ENCODE results near the gene FOXP1. TPM values are rescaled to one million over a fixed set of nuclear protein-coding genes. Genes with fewer than 3 reads are reported as not detected.

The FOXP1 gene
- total RNA-seq, 1 experiment from 2014 or later = 22.1 TPM

DNA sequence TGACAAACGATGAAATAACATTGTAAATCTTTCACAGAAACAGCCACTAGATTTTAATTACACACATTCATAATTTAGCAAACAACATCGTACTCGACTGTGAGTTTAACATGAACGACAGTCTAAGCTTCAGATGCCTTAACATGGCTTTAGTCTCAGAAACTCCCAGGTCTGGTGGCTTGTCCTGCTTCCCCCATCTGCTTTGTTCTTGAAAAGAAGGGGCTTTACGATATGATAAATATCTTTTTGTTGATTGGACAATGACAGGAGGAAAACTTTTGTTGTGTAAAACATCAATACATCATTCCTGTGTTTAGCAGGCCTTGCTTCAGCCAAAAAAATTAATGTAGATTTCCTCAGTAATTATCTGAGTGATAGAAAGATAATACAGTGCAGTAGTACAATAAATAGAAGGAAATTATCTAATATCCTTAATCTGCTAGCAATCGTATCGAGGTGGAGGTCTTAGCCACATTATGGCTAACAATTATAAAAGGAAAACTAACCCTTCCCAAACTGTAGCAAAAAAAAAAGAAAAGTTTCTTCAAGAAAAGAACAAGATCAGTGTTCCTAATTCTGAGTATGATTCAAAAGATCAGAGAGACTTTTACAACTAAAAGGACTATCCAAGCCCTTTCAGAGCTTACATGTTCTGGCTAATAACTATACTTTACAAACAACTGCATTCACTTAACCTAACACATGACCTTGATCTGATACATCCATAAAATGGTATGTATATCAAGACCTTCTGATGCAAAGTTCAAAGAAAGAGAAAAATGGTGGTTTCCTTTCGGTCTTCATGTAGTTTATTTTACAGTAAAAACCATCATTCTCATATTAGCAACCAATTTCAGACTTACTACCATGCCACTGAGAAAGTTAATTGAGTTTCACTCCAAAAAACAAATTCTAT, 535.7 kb downstream of the FOXP1 start:
- peaks cover 48% of the 10 kb centered on the region for H3K4me1 ChIP-seq (replicated peaks)
- H3K36me3 ChIP-seq = peaks cover 42% of the 10 kb centered on the region
- H3K27ac ChIP-seq = peak overlapping the region; percentile 80

DNA sequence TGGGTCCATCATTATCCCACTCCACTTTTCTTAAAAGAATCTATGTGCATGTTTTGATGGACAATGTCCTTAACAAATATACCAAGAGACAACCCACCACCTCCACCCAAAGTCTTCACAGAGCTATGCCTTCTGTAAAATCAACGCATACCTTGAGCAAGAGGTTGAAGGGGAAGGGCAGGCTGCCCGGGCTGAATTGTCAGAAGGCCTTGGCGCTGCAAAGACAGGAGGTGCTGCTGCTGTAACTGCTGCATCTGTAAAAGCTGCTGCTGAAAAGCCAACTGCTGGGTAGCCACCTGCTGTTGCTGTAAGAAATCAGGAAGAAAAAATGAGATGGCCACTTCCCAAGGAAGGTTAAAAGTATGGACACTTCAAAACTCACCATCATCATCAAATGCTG, 536.7 kb downstream of the FOXP1 start:
- Histone ChIP-seq H3K36me3 (peaks cover 43% of the 10 kb centered on the region), H3K4me1 (replicated peaks) (peaks cover 37% of the 10 kb centered on the region), H3K9me3 (replicated peaks) (no peaks in the 10 kb centered on the region), H3K27me3 (replicated peaks) (no peaks in the 10 kb centered on the region), H3K4me3 (no peak overlapping the region), H3K27ac (no peak overlapping the region)
- DNase-seq (ENCODE audit: low read depth in 1 of 2, low spot score in 2 of 2) = no peak

More for the DNA sequence above, 535.7 kb downstream of the FOXP1 start:
- H3K9me3 ChIP-seq (replicated peaks) = no peaks in the 10 kb centered on the region
- H3K4me3 ChIP-seq = no peak overlapping the region
- DNase-seq (ENCODE audit: low read depth in 1 of 2, low spot score in 2 of 2) = no peak
- no peaks in the 10 kb centered on the region for H3K27me3 ChIP-seq (replicated peaks)

DNA sequence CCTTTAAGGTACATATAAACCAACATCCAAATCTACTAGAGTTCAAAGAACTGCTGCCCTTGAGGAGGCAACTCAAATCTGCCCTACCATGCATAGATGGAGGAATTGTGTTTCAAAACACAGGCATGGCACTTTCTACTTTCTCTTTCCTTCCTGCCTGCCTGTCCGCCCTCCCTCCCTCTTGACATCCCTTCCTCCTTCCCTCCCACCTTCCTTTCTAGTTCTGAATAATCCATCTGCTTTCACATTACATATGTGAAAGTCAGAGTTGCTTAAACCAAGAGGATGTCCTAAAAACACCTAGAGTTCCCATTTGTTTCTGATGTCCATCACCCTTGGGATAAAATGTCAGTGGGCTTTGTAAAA, 537.6 kb downstream of the FOXP1 start:
- H3K4me1 ChIP-seq (replicated peaks) = peaks cover 28% of the 10 kb centered on the region
- H3K27ac ChIP-seq = no peak overlapping the region
- H3K9me3 ChIP-seq (replicated peaks) = no peaks in the 10 kb centered on the region
- no peak for DNase-seq (ENCODE audit: low read depth in 1 of 2, low spot score in 2 of 2)
- H3K36me3 ChIP-seq = peaks cover 39% of the 10 kb centered on the region
- H3K27me3 ChIP-seq (replicated peaks) = no peaks in the 10 kb centered on the region
- no peak overlapping the region for H3K4me3 ChIP-seq

DNA sequence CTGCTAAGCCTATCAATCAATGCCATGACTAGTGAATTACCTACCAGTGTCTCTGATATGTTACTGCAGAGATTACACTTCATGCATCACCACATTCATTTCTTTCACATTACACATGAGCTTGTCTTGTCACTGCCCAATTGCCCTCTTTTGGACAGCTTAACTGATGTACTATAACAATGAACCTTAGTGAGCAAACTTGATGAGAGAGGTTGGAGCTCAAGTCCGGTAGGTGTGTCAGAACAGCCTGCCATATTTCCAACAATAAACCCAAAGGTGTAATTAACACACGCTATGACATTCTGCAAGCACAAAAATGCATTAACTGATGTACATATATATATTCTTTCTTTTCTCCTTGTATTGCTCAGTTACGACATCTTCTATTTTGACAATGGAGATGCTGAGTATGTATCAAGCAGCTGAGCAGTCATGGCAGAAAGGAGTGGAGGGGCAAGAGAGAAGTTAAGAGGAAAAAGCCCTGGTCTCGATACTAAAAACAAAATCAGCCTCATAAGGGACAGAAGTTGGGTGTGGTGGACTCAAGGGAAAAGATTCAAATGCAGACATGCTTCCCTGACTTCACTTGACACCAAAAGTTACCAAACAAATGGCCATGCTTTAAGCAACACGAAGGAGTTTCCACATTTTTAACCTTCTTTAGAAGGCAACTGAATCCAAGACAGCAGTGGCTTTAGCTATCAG, 538.2 kb downstream of the FOXP1 start:
- H3K27me3 ChIP-seq (replicated peaks) = no peaks in the 10 kb centered on the region
- H3K36me3 ChIP-seq = peaks cover 44% of the 10 kb centered on the region
- no peak overlapping the region for H3K27ac ChIP-seq
- H3K9me3 ChIP-seq (replicated peaks) = no peaks in the 10 kb centered on the region
- no peak for DNase-seq (ENCODE audit: low read depth in 1 of 2, low spot score in 2 of 2)
- H3K4me3 ChIP-seq = no peak overlapping the region
- peaks cover 23% of the 10 kb centered on the region for H3K4me1 ChIP-seq (replicated peaks)

DNA sequence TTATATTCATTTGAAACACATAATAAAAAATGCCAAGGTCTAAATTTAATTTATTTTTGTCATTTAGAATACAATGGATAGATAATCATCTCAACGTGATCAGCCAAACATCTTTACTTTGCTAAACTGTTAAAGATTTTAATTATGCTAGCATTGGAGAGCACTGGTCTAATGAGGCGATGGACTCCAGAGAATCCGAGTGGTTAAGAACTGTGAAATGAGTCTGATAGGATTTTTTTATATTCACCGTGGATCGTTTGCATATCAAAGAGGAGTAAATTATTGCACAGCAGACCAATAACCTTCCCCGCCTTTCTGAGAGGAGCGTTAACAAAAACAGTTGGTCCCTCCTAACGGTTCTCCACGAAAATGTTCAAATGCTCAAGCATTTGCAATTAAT, 540.8 kb downstream of the FOXP1 start:
- peaks cover 55% of the 10 kb centered on the region for H3K36me3 ChIP-seq

DNA sequence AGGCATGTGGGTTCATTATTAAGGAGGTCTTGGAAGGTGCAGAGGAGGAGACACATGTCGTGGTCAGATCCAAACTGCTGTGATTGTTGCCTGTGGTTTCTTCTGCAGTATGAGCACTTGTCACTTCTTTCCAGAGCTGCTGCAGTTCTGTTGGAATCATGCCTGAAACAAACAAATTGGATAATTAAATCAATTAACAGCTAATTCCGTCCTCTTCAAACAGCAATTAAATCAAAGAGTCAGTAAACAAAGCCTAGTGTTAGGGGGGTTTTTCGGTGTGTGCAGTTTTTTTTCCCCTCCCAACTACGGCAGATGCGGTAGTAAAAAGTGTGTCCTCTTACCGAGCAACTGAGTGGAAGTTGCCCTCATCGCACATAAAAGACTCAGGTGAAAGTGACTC, 542.2 kb downstream of the FOXP1 start:
- no peak for DNase-seq (ENCODE audit: low read depth in 1 of 2, low spot score in 2 of 2)
- no peaks in the 10 kb centered on the region for H3K27me3 ChIP-seq (replicated peaks)
- H3K4me1 ChIP-seq (replicated peaks) = no peaks in the 10 kb centered on the region
- peaks cover 45% of the 10 kb centered on the region for H3K36me3 ChIP-seq
- H3K9me3 ChIP-seq (replicated peaks) = no peaks in the 10 kb centered on the region
- no peak overlapping the region for H3K4me3 ChIP-seq
- no peak overlapping the region for H3K27ac ChIP-seq

More for the DNA sequence above, 540.8 kb downstream of the FOXP1 start:
- no peaks in the 10 kb centered on the region for H3K9me3 ChIP-seq (replicated peaks)
- H3K27me3 ChIP-seq (replicated peaks) = no peaks in the 10 kb centered on the region
- no peaks in the 10 kb centered on the region for H3K4me1 ChIP-seq (replicated peaks)
- no peak overlapping the region for H3K27ac ChIP-seq
- H3K4me3 ChIP-seq = no peak overlapping the region
- no peak for DNase-seq (ENCODE audit: low read depth in 1 of 2, low spot score in 2 of 2)

DNA sequence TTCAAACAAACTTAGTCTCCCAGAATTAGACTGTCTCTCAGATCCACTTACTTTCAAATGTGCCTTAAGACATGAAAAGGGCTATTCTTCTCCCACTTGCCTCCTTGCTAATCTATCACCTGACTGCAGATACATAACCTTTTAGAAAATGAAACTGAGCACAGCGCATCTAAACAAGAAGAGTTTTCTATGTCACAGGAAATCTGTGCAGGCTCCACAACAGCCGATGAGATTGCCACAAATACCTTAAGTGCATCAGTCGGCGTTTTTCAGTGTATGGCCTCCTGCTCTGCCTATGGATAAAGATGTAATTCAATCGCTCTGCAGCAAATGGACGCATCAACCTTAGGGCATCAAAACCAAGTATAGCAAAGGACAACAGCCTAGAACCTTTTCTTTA, 544.2 kb downstream of the FOXP1 start:
- no peaks in the 10 kb centered on the region for H3K9me3 ChIP-seq (replicated peaks)
- peaks cover 31% of the 10 kb centered on the region for H3K36me3 ChIP-seq
- no peak overlapping the region for H3K4me3 ChIP-seq
- no peak overlapping the region for H3K27ac ChIP-seq
- no peak for DNase-seq (ENCODE audit: low read depth in 1 of 2, low spot score in 2 of 2)
- no peaks in the 10 kb centered on the region for H3K27me3 ChIP-seq (replicated peaks)
- peaks cover 13% of the 10 kb centered on the region for H3K4me1 ChIP-seq (replicated peaks)

DNA sequence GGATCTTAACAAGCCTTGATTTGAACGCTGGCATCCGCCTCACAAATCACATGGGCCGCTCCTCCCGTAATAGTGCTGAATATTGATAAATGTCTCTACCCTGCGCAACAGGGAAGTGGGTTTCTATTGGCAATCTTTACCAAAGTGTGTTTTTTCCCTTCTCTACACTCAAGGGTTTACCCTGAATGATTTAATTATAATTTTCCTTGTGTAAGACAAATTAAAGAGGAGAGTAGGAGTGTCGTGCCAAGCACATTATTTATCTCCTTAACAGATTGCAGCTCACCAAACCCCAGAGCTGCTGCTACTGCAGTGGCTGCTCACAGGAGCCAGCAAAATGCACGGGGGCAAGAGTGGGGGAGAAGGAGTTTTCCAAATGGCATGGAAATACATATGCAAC, 545.8 kb downstream of the FOXP1 start:
- DNase-seq (ENCODE audit: low read depth in 1 of 2, low spot score in 2 of 2) = no peak
- no peak overlapping the region for H3K4me3 ChIP-seq
- H3K36me3 ChIP-seq = peaks cover 31% of the 10 kb centered on the region
- no peak overlapping the region for H3K27ac ChIP-seq
- H3K9me3 ChIP-seq (replicated peaks) = no peaks in the 10 kb centered on the region
- no peaks in the 10 kb centered on the region for H3K27me3 ChIP-seq (replicated peaks)
- H3K4me1 ChIP-seq (replicated peaks) = peaks cover 13% of the 10 kb centered on the region

DNA sequence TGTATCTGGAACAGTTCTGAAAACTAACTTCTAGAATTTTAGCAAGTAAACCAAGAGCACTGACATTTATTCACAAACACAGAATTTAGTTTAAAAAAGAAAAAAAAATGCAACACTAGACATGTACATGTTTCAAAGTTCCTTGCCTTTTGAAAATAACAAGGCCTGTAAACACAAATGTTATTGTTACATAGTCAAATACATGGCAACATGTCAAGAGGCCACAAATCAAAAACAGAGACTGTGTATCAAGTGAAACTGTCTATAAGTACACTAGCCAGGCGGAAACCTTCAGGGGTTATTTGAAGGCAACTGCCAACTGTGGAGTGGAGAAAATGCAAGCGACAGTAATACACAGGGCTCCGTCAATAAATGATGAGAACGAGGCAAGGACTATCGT, 547.6 kb downstream of the FOXP1 start:
- no peak overlapping the region for H3K27ac ChIP-seq
- H3K4me1 ChIP-seq (replicated peaks) = peaks cover 13% of the 10 kb centered on the region
- no peak overlapping the region for H3K4me3 ChIP-seq
- H3K36me3 ChIP-seq = peaks cover 32% of the 10 kb centered on the region
- DNase-seq (ENCODE audit: low read depth in 1 of 2, low spot score in 2 of 2) = no peak
- H3K27me3 ChIP-seq (replicated peaks) = 0 out of 2 replicates have a peak, but pooled peaks cover 3% of the 10 kb centered on the region
- H3K9me3 ChIP-seq (replicated peaks) = no peaks in the 10 kb centered on the region

DNA sequence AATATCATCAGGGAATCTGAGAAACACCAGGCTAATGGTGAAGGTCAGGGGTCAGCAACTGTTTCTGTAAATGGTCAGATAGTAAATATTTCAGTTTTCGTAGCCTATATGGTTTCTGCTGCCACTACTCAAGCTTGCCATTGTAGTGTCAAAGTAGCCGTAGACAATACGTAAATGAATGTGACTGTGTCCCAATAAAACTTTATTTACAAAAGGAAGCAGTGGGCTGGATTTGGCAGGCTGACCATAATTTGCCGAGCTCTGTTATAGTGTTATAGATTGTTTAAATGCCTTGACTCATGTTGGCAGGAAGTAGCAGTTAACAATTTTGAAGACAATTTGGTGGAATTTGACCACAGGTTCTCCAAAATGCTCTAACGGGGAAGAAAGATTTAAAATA, 548.2 kb downstream of the FOXP1 start:
- Histone ChIP-seq H3K36me3 (peaks cover 28% of the 10 kb centered on the region), H3K9me3 (replicated peaks) (no peaks in the 10 kb centered on the region), H3K4me1 (replicated peaks) (peaks cover 13% of the 10 kb centered on the region), H3K4me3 (no peak overlapping the region), H3K27me3 (replicated peaks) (0 out of 2 replicates have a peak, but pooled peaks cover 3% of the 10 kb centered on the region), H3K27ac (no peak overlapping the region)
- peak in 1 of 2 experiments; percentile 23 for DNase-seq (ENCODE audit: low read depth in 1 of 2, low spot score in 2 of 2)

DNA sequence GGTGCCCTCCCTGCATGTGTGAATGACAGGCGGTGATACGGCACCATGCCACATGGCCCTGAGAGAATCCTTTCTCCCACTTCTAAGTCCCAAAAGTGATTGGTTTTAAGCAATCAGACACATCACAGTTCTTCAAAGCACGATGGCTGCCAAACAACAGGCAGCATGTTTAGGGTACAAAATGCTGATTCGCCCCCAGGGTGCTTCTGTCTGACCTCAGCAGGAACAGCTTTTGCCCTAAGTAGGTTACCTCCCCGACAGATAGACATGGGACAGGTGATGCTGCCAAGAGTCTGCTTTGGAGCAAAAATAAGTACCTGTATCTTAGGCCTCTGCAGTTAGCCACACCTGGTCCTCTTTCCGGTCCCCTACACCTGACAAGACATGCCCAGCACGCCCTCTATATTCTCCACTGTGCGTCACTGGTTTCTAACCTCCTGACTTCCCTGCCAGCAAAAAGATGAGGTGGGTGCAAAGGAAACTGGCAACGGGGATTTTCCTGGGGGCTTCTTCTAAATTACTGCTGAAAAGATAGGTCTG, 549.8 kb downstream of the FOXP1 start:
- no peak overlapping the region for H3K27ac ChIP-seq
- peaks cover 13% of the 10 kb centered on the region for H3K4me1 ChIP-seq (replicated peaks)
- peaks cover 17% of the 10 kb centered on the region for H3K36me3 ChIP-seq
- no peak for DNase-seq (ENCODE audit: low read depth in 1 of 2, low spot score in 2 of 2)
- H3K9me3 ChIP-seq (replicated peaks) = no peaks in the 10 kb centered on the region
- no peak overlapping the region for H3K4me3 ChIP-seq
- H3K27me3 ChIP-seq (replicated peaks) = 0 out of 2 replicates have a peak, but pooled peaks cover 3% of the 10 kb centered on the region

DNA sequence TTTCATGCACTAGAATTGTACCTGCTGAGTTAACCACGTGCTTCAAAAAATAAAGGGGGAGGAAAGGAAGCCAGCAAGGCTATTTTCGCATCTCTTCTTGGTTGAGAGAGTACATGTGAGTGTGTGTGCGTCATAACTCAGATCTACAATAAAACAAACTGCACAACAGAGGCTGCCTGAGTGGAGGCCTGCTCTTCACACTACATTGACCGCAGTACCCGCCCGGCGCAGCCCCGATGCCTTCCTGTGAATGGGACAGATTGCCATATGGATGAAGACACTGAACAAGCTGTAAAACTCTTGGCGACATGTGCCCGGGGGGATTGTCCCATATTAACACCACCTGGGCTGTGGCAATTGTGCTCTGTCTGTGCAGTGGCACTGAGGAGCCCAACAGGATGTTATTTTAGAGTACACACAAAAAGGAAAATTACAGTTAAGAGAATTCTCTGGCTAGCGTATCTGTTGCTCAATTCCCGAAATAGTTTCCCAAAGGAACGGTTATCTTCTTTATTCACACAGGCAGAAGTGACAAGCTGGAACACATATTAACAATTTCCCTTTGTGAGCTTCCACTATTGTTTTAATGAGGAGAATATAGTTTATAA, 551.5 kb downstream of the FOXP1 start:
- Histone ChIP-seq H3K9me3 (replicated peaks) (no peaks in the 10 kb centered on the region), H3K36me3 (peaks cover 20% of the 10 kb centered on the region), H3K4me3 (no peak overlapping the region), H3K4me1 (replicated peaks) (peaks cover 13% of the 10 kb centered on the region), H3K27me3 (replicated peaks) (0 out of 2 replicates have a peak, but pooled peaks cover 3% of the 10 kb centered on the region), H3K27ac (no peak overlapping the region)
- DNase-seq (ENCODE audit: low read depth in 1 of 2, low spot score in 2 of 2) = no peak

DNA sequence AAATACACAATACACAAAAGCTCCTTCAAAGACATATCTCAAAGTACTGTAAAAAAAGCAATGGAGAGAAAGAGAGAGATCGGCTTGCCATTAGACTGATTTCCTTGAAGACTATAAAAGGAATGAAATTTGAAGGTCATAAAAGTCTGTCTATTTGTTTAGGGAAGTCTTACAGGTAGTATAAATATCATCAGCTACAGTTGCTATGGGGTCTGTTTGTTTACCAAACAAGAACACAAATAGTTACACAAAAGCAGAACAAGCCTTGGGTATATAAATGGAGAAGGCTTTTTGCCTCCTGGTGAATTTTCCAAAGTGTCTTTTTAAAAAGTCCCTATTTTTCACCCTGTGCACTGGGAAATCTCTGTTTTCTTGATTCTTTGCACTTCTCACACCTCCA, 552.3 kb downstream of the FOXP1 start:
- Histone ChIP-seq H3K9me3 (replicated peaks) (no peaks in the 10 kb centered on the region), H3K36me3 (peaks cover 23% of the 10 kb centered on the region), H3K27me3 (replicated peaks) (0 out of 2 replicates have a peak, but pooled peaks cover 3% of the 10 kb centered on the region), H3K4me1 (replicated peaks) (peaks cover 12% of the 10 kb centered on the region), H3K27ac (no peak overlapping the region; the same call in 1 of the 2 replicates), H3K4me3 (no peak overlapping the region)
- DNase-seq (ENCODE audit: low read depth in 1 of 2, low spot score in 2 of 2) = no peak
